GM10847 (cell line): ENCODE results near the gene COL27A1.

ENCODE experiments used
- POLR2A ChIP-seq: IDR thresholded peaks from 2 replicates; pipeline ENCODE4 v1.6.1; 2011; ENCODE audit not compliant: insufficient read length; ENCODE audit errors: extremely low read depth

COL27A1 gene

DNA sequence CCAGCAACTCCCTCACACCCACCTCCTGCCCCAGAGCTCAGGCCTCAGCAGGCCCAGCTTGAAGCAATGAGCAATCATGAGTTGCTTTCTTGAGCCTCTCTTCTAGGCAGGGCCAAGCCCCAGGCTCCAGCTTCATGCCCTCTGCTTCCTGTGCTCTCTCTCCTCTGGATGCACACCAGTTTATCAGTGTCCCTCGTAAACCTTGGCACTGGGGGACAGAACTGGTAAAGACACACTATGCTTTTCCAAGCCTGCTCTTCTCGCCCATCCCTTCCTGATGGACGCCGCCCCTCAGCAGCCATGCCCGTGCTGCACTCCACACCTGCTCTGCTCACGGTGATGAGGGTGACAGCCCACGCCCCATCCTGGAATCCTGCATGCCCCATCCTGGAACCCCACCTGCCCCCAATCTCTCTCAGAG is 118.1 kb downstream of the COL27A1 start:
- no peak for TF ChIP-seq POLR2A

- no peak for TF ChIP-seq POLR2A
Observed at GRCh38 chr9:114274217-114274616, 118.9 kb downstream of the COL27A1 start.

DNA sequence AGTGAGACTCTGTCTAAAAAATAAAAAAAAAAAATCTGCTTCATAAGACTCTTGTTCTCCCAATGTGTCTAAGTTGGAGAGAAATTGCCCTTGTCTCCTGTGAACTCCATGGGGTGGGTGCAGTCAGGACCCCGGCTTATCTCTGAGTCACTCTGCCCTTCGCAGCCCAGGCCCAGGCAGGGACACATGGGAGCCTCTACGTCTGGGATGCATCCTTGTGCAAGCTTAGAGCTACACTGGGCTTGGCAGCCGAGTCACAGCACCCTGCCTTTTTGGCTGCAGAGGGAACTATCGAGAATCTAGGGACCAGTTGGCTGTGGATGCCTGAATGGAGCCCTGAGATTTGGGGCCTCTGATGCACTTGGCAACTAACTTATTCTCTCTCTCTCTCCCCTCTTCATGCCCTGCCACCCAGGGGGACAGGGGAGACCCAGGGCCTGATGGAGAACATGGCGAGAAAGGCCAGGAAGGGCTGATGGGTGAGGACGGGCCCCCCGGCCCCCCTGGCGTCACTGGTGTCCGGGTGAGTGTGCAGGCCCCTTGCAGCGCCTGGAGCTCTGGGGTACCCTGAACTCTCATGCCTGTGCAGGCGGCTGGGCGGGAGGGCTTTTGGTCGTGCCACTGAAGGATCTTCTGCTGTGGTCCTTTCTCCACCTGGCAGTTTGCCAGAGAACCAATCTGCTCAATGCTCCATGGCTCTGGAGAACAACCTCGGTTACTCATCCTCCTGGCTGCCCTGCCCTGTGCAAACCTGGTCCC is 120.1 kb downstream of the COL27A1 start:
- no peak for TF ChIP-seq POLR2A

- TF ChIP-seq POLR2A, result no peak
Observed at GRCh38 chr9:114276908-114277821, 121.8 kb downstream of the COL27A1 start.

- no peak for TF ChIP-seq POLR2A
Observed at GRCh38 chr9:114278356-114278755, 123.0 kb downstream of the COL27A1 start.

GRCh38 chr9:114278881-114279570 is 123.7 kb downstream of the COL27A1 start:
- TF ChIP-seq POLR2A, result no peak

- no peak for TF ChIP-seq POLR2A
Observed at GRCh38 chr9:114279693-114280092, 124.4 kb downstream of the COL27A1 start.

DNA sequence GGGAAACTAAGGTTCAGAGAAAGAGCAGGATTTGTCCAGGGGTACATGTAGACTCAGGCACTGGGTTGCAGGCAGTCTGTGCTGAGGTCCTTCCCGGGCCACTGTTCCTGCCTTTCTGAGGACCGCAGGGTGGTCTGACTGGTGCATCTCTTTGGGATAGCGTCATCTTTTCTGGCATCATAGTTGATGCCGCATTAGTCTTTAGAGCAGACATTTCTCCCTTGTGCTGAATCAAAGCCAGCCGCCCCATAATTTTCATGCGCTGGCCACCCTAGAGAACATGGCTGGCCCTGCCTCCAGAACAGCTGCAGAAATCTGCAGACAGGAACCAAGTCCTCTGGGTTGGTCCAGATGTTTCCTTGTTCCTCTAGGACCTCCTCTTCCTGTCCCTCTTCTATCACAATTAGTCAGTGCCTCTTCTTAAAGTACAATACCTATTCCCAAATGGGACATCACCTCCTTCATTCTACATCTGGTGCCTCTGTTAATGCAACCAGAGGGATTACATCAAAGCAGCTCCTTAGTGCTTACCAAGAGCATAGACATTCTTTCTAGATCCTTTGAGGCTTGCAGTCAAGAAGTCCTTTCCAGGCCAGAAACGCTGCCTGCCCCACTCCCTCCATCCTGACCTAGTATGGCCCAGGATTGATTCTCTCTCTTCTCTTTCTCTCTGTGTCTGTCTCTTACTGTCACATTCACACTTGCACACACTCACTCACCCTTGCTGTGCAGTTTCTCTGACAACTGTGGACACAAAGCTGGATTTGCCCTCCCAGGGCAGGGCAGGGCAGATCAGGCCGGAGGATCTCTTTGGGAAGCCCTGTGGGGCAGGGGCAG is 125.5 kb downstream of the COL27A1 start:
- TF ChIP-seq POLR2A, result no peak

DNA sequence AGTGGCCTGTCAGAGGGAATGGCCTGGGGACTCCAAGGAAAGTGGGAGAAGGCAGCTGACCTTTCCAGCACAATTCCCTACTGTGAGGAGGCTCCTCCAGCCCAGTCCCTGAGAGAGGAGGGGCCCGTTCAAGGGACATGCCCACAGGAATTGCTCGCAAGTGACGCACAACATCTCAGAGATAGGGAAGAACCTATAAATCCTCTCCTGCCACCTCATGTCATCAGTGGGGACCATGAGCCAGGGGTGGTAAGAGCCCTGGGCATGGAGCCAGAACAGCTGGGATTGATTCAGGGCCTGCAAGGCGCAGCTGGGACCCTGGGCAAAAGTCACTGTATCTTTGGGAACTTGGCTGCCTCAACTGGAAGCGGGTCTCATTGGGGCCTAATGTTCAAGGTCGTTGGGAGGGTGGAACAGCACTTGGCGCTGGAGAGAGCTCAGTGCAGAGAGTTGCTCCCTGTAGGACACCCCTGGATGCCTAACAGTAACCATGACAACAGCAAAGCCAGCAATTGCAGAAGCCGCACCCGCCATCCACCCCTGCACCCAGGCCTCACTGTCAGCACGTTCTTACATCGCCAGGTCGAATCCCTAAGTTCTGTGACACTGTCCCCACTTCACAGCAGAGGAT is 126.3 kb downstream of the COL27A1 start:
- TF ChIP-seq POLR2A, result no peak

- no peak for TF ChIP-seq POLR2A
Observed at GRCh38 chr9:114282104-114282485, 126.8 kb downstream of the COL27A1 start.

GRCh38 chr9:114282507-114282906 is 127.2 kb downstream of the COL27A1 start:
- no peak for TF ChIP-seq POLR2A

GRCh38 chr9:114282926-114283325 is 127.6 kb downstream of the COL27A1 start:
- TF ChIP-seq POLR2A, result no peak

DNA sequence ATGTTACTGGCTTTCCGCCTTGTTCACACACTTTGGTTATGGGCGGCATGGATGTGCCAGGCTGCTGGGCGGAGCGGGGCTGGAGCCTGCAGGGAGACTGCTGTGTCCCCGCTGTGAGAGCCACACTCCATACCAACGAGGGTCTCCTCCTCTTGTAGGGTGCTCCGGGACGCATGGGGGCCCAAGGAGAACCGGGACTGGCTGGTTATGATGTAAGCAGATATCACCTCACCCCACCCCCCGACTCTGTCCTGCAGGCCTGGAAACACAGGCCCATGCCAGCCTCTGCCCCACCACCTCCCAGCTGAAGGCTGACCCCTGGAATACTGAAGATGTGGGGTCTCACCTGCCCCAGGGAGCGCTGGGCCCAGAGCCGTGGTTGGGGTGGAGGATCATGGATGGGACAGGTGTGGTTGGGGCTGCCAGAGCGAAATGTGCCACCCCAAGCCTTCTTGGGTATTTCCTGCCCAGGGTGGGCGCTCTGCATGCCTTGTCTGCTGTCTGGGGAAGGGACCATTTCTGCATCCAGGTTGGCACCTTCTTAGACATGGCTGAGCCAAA is 128.3 kb downstream of the COL27A1 start:
- no peak for TF ChIP-seq POLR2A

- no peak for TF ChIP-seq POLR2A
Observed at GRCh38 chr9:114284316-114285060, 129.2 kb downstream of the COL27A1 start.
